Measurements from ENCODE around the gene PIGU.

PIGU gene

DNA sequence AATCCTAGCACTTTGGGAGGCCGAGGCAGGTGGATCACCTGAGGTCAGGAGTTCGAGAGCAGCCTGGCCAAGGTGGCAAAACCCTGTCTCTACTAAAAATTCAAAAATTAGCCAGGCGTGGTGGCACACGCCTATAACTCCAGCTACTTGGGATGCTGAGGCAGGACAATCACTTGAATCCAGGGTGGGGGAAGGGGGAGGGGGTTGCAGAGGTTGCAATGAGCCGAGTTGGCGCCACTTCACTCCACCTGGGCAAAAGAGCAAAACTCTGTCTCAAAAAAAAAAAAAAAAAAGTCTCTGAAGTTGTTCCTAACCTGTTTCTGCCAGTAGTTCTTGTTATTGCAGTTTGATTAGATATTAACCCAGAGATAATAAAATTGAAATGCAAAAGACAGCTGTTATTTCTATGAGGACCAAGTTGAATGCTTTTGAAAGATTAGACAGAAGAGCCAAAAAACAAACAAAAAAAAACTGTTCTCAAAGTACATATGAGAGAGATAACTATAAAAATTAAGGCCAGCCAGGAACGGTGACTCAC, 22.6 kb downstream of the PIGU start:
- DNase-seq: no peak

- no peak for DNase-seq
These were observed 25.7 kb downstream of the PIGU start for GRCh38 chr20:34651200-34651599.

DNA sequence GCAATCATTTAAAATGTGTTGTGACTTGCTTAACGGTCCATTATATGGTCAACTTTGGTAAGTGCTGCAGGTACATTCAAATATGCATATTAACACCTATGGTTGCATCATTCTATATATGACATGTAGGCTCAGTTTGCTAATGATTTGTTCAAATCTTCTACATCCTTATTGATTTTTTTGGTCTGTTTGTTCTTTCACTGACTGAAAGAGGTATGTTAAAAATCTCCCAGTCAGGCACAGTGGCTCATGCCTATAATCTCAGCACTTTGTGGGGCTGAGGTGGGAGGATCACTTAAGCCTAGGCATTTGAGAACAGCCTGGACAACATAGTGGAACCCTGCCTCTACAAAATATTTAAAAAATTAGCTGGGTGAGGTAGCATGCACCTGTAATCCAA, 29.2 kb downstream of the PIGU start:
- no peak for DNase-seq

GRCh38 chr20:34644951-34645350, 31.9 kb downstream of the PIGU start:
- DNase-seq: no peak

- DNase-seq: no peak
These were observed 32.5 kb downstream of the PIGU start for GRCh38 chr20:34644345-34644744.

- DNase-seq: no peak
These were observed 33.0 kb downstream of the PIGU start for GRCh38 chr20:34643928-34644327.

GRCh38 chr20:34642009-34642408, 34.9 kb downstream of the PIGU start:
- DNase-seq: no peak

- DNase-seq: no peak
These were observed 37.1 kb downstream of the PIGU start for GRCh38 chr20:34639755-34640222.

GRCh38 chr20:34638532-34638931, 38.4 kb downstream of the PIGU start:
- DNase-seq: no peak

DNA sequence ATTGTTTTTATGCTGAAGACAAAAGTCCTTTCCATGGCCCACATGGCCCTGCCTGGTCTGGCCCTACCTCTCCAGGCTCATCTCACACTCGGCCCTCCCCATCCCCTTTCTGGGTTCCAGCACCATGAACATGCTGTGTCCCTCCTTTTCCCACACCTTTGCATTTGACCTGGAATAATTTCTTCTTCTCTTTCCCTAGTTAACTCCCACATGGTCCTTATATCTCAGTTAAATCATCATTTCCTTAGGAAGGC, 38.9 kb downstream of the PIGU start:
- DNase-seq: no peak

- no peak for DNase-seq
These were observed 39.5 kb downstream of the PIGU start for GRCh38 chr20:34637245-34638038.

- no peak for DNase-seq
These were observed 40.2 kb downstream of the PIGU start for GRCh38 chr20:34636648-34637047.

DNA sequence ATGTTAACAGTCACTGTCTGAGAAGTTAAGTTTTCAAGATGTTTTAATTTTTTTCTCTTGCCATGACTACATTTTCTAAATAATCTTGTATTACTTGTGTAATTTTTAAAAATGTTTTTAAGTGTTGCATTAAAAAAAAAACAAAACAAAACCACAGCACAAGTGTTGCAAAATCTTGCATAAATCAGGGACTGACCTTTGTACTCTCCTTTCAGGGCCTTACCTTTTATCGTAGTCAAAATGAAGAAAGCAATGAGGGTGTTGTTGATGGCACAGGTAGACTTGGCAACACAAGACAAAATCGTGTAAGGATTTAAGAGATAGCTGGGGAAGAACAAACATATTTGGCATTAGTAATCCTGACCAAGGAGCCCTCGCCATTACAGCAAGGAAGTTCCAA, 42.5 kb downstream of the PIGU start:
- no peak for DNase-seq

DNA sequence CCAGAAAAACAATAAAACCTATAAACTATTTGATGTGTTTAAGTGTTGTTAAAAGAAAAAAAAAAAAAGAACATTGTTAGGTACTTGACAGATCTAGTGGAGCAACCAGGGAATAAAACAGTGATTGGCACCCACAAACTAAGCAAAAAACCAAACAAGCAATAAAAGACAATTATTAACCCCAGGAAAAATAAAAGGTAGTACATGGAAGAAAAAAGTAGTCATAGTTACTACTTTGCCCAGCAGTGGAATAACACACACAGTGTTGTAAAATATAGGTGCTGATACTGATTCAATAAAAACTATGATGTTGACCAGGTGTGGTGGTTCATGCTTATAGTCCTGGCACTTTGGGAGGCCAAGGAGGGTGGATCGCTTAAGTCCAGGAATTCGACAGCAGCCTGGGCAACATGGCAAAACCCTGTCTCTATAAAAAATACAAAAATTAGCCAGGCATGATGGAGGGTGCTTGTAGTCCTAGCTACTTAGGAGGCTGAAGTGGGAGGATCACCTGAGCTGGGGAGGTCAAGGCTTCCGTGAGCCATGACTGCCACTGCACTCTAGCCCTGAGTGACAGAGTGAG, 43.9 kb downstream of the PIGU start:
- no peak for DNase-seq

DNA sequence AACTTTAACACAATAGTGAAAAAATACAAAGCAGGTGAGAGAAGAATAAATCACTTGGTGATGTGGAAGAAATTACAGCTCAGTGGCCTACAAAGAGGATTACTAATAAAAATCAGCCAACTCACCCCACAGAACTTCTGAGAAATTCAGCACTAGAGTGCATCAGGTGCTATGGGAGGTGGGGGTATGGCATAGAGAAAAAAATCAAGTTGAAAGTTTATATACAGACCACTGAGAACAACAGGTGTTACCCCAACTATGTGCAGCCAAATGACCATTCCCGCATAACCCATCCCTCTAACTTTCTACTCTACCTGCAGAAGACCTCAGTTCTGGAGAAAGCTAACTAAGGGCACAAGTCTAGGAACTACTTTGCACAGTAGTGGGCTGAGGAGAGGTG, 47.0 kb downstream of the PIGU start:
- no peak for DNase-seq

DNA sequence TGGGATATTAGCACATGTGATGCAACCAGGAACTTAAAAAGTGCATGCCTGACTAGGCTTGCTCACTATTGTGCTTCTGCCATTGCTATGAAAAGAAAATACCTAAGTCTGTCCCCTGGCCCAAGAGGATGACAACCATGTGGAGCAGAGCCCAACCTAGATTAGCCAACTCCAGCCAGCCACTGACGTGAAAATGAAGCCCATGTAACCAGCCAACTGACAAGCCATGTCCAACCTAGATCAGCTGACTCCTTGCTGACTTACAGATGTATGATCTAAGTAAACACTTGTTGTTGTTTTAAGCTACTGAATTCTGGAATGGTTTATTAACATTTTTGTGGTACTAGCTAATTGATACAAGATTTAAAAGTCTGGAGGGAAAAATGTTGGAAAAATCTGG, 47.5 kb downstream of the PIGU start:
- DNase-seq: no peak

- DNase-seq: no peak
These were observed 48.9 kb downstream of the PIGU start for GRCh38 chr20:34628026-34628425.

GRCh38 chr20:34627458-34627857, 49.4 kb downstream of the PIGU start:
- no peak for DNase-seq

DNA sequence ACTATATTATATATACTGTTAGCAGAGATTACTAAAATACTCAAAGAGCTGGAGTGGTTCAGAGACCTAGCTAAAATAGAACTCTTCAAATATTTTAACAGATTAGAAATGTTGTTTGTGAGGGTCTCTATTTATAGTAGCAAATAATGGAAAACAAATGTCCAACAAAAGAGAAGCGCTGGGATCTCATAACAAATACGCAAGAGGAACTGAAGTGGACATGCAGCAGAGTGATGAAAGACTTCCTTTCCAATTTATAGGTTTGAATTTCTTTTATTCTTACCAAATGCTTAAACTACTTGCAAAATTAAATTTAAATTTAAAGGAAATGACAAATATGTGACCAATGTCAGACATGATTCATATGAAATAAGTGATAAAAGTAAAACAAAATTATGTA, 49.9 kb downstream of the PIGU start:
- DNase-seq: no peak

DNA sequence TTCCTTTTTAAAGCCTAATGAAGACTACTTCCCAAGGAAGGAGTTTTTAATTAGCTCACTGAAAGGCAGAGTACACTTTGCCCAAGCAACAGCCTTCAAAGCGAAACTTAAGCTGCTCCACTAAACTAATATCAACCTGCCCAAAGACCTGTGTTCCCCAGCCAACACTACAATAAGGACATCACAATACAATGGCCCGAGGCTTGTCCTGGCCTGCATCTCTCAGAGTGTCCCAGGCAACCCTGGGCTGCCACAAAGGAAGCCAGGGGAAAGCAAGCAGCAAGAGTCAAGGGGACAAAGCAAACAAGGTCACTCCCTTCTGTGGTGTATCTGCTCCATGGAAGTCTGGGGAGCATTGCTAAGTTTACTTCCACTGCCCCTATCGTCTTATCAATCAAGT, 52.3 kb downstream of the PIGU start:
- no peak for DNase-seq

DNA sequence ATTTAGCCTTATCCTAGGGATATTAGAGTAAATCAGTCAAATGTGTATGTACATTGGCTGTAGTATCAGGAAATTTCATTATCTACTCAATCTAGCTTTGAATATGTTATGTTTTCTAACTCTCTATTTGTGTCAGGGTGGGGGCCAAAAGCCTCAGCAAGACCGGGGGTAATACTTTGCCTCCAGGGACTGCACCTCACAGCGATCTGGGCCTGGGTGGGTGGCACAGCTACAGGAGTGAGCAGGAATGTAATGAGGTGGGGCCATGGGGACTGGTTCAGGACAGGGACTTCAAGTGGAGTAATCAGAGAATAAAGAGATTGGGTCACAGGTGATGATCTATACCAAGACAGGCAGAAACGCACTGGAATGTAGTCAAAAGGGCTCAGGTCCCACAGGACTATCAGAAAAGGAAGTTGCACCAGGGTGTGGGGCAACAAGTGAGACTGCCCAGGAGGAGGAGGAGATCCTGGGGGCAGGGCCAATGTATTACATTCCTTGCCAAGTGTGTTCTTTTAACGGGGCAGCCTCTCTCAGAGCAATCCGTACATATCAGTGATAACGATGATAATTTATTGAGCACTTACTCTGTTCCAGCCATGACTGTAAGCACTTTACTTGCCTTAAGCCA, 54.0 kb downstream of the PIGU start:
- DNase-seq: no peak

DNA sequence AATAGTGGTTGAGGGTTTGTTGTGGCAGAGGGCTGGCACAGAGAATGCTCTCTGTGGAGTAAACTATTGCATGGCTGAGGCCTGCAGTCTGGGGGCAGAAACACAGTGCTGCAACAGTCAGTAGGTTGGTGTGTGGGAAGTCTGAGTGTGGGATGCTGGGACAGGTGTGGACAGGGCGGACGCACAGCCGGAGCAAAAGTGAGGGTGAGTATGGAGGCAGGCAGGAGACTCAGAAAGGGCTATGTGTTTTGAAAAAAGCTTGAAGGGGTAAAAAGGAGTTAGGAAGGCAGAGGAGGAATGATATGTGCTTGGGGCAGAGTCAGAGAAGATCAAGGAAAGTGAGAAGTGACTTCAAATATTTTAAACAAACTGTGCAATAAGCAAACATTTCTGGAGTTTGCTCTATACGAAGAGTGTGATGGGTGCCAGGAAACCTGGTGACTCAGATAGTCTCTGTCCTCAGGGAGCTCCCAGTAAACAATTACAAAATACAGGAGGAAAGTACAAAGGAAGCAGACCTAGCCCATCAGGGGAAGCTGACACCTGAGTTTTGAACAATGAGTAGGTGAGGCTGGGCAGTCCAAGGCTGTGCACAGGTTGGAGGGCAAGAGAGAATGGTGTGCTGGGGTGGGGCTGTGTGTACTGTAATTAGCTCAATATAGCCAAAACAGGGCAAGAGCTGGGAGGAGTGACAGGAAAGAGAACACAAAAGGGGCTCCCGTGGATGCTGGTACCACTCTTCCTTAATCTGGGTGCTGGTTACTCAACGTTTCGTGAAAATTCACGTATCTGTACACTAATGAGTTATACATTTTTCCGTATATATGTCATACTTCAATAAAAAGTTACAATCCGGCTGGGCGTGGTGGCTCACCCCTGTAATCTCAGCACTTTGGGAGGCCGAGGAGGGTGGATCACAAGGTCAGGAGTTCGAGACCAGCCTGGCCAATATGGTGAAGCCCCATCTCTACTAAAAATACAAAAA, 55.2 kb downstream of the PIGU start:
- DNase-seq: no peak

- DNase-seq: no peak
These were observed 55.9 kb downstream of the PIGU start for GRCh38 chr20:34621036-34621343.

Measured in CD4-positive, alpha-beta T cell treated with Interleukin-17A for 4 hours (primary cell).